HCT116 (cell line): ENCODE results near the gene PRKN. TPM values are rescaled to one million over a fixed set of nuclear protein-coding genes. Genes with fewer than 3 reads are reported as not detected.

Source experiments
- ATAC-seq: fragments of 200-7000 bp; cut with Tn5 transposase; 2 replicates; pipeline ENCODE4 v1.9.1; 2020; ENCODE audit warnings: mild to moderate bottlenecking, moderate library complexity
- BruUV-seq: library from RNA; stranded (reverse); fragments of 400-500 nt; replicated peaks from 2 replicates; lab custom pipeline; 2021; lab: Mats Ljungman, UMichigan
- CTCF ChIA-PET: fragments of 300-600 bp; sonication (Branson Sonifier 250); formaldehyde crosslinking; loops from one replicate; lab custom pipeline; 2021; ENCODE audit warnings: antibody characterized with exemption; lab: Charles Lee
- POLR2A ChIA-PET: fragments of 300-600, 350-600 bp; sonication (Branson Sonifier 250); formaldehyde crosslinking; loops from one replicate; lab custom pipeline; 2021; ENCODE audit warnings: antibody characterized with exemption; lab: Charles Lee
- RAD21 ChIA-PET, 2 experiments: fragments of 300-600 bp; sonication (Branson Sonifier 250); formaldehyde crosslinking; loops; one replicate each; lab custom pipeline; 2023; ENCODE audit warnings: low total read pairs in 2 of 2; ENCODE audit not compliant: uncharacterized antibody in 2 of 2, unreplicated experiment in 2 of 2, low non-redundant PET in 1 of 2; lab: Charles Lee
- DNase-seq: peaks from one replicate; pipeline ENCODE4 v3.0.0-alpha.2; 2010; ENCODE audit warnings: low read depth, low spot score
- H2AFZ ChIP-seq: fragments of 200-600 bp; shearing (Covaris generic), sonication (generic); 2 replicates; pipeline ENCODE4 v1.6.1; 2017; ENCODE audit warnings: low read depth, mixed run types, mixed read lengths, antibody characterized with exemption, low read length; ENCODE audit not compliant: poor library complexity, severe bottlenecking
- H3K27ac ChIP-seq: 2 replicates; pipeline ENCODE4 v1.5.1; 2012; ENCODE audit warnings: low read depth, low read length
- H3K27me3 ChIP-seq: fragments of 200-600 bp; sonication (generic); 2 replicates; pipeline ENCODE4 v1.6.1; 2016; ENCODE audit warnings: mixed run types, low read length, mixed read lengths; ENCODE audit not compliant: insufficient read depth
- H3K36me3 ChIP-seq, 2 experiments: fragments of 200-500 bp in 1 of 2; fragments of 200-600 bp in 1 of 2; sonication (Bioruptor generic) in 1 of 2; sonication (generic) in 1 of 2; 2 replicates each; pipeline versions ENCODE4 v1.5.1 to v1.6.1; 2014 to 2016; ENCODE audit warnings: low read length in 2 of 2, inconsistent platforms in 1 of 2, mixed read lengths in 1 of 2, mixed run types in 1 of 2; ENCODE audit not compliant: insufficient read depth in 2 of 2, control insufficient read depth in 1 of 2
- H3K4me1 ChIP-seq, 2 experiments: fragments of 200-600 bp in 1 of 2; sonication (generic) in 1 of 2; 2 replicates each; pipeline versions ENCODE4 v1.5.1 to v1.6.1; 2012 to 2017; ENCODE audit warnings: low read length in 2 of 2, inconsistent platforms in 1 of 2, mild to moderate bottlenecking in 1 of 2, mixed read lengths in 1 of 2, mixed run types in 1 of 2, moderate library complexity in 1 of 2; ENCODE audit not compliant: insufficient read depth in 2 of 2, control insufficient read depth in 1 of 2
- H3K4me2 ChIP-seq: fragments of 200-600 bp; sonication (generic); 2 replicates; pipeline ENCODE4 v1.6.1; 2017; ENCODE audit warnings: mixed run types, low read length, mixed read lengths
- H3K4me3 ChIP-seq, 2 experiments: fragments of 200-600 bp in 1 of 2; sonication (generic) in 1 of 2; replicated peaks in 1 of 2; 2 replicates each; pipeline ENCODE4 v1.5.1; 2011 to 2016; ENCODE audit warnings: low read length in 2 of 2, control low read depth in 1 of 2, low read depth in 1 of 2, mild to moderate bottlenecking in 1 of 2, mixed read lengths in 1 of 2, mixed run types in 1 of 2
- H3K79me2 ChIP-seq: fragments of 200-600 bp; sonication (generic); 2 replicates; pipeline ENCODE4 v1.6.1; 2017; ENCODE audit warnings: mild to moderate bottlenecking, mixed run types, low read length, moderate library complexity, mixed read lengths; ENCODE audit not compliant: insufficient read depth
- H3K9ac ChIP-seq: fragments of 200-600 bp; sonication (generic); 2 replicates; pipeline ENCODE4 v1.6.1; 2016; ENCODE audit warnings: low read length, mixed read lengths
- H3K9me2 ChIP-seq: fragments of 200-600 bp; sonication (generic), shearing (Covaris generic); 2 replicates; pipeline ENCODE4 v1.6.1; 2017; ENCODE audit warnings: mixed run types, mild to moderate bottlenecking, moderate library complexity; ENCODE audit not compliant: insufficient read depth
- H3K9me3 ChIP-seq, 2 experiments: fragments of 200-500 bp in 1 of 2; fragments of 200-600 bp in 1 of 2; sonication (Bioruptor generic) in 1 of 2; sonication (generic) in 1 of 2; 2 replicates each; pipeline ENCODE4 v1.6.1; 2014 to 2017; ENCODE audit warnings: low read length in 2 of 2, mixed read lengths in 2 of 2, inconsistent platforms in 1 of 2, low read depth in 1 of 2, mild to moderate bottlenecking in 1 of 2, mixed run types in 1 of 2, moderate library complexity in 1 of 2; ENCODE audit not compliant: control insufficient read depth in 1 of 2, insufficient read depth in 1 of 2
- H4K20me1 ChIP-seq: fragments of 200-600 bp; sonication (generic), shearing (Covaris generic); 2 replicates; pipeline ENCODE4 v1.6.1; 2017; ENCODE audit warnings: mixed run types, mild to moderate bottlenecking, moderate library complexity; ENCODE audit not compliant: insufficient read depth
- CBX3 ChIP-seq: IDR thresholded peaks from 2 replicates; pipeline ENCODE4 v1.6.1; 2012; ENCODE audit warnings: low read depth
- CEBPB ChIP-seq: IDR thresholded peaks from 2 replicates; pipeline ENCODE4 v1.6.1; 2012; ENCODE audit warnings: low read depth
- EGR1 ChIP-seq: IDR thresholded peaks from 2 replicates; pipeline ENCODE4 v1.6.1; 2012; ENCODE audit warnings: low read depth
- ELF1 ChIP-seq: IDR thresholded peaks from 2 replicates; pipeline ENCODE4 v1.6.1; 2012; ENCODE audit warnings: low read depth, borderline replicate concordance
- EZH2phosphoT487 ChIP-seq: fragments of 200-600 bp; IDR thresholded peaks from 2 replicates; pipeline ENCODE4 v1.6.1; 2018; ENCODE audit warnings: antibody characterized with exemption, borderline replicate concordance
- FOSL1 ChIP-seq: IDR thresholded peaks from 2 replicates; pipeline ENCODE4 v1.6.1; 2012; ENCODE audit warnings: low read depth
- POLR2A ChIP-seq: IDR thresholded peaks from 2 replicates; pipeline ENCODE4 v1.7.0; 2011; ENCODE audit warnings: borderline replicate concordance; ENCODE audit not compliant: insufficient read depth, insufficient read length; ENCODE audit errors: extremely low read depth
- RAD21 ChIP-seq: IDR thresholded peaks from 2 replicates; pipeline ENCODE4 v1.6.1; 2012; ENCODE audit warnings: low read depth, mild to moderate bottlenecking
- SRF ChIP-seq: IDR thresholded peaks from 2 replicates; pipeline ENCODE4 v1.6.1; 2012; ENCODE audit warnings: low read depth
- TCF7L2 ChIP-seq: IDR thresholded peaks from 2 replicates; pipeline ENCODE4 v1.7.0; 2011; ENCODE audit warnings: borderline replicate concordance, inconsistent platforms; ENCODE audit not compliant: insufficient read depth, insufficient read length; ENCODE audit errors: extremely low read depth
- YY1 ChIP-seq: IDR thresholded peaks from 2 replicates; pipeline ENCODE4 v1.6.1; 2011; ENCODE audit warnings: low read length, low read depth, moderate library complexity, mild to moderate bottlenecking; ENCODE audit not compliant: insufficient replicate concordance; ENCODE audit errors: extremely low read depth
- ZFX ChIP-seq: fragments of 450-650 bp; IDR thresholded peaks from 2 replicates; pipeline ENCODE4 v1.6.1; 2017
- ZNF274 ChIP-seq: fragments of 200-500 bp; sonication (Bioruptor generic); IDR thresholded peaks from 2 replicates; pipeline ENCODE4 v1.6.1; 2014; ENCODE audit warnings: mild to moderate bottlenecking, low read depth, low read length, inconsistent platforms
- intact Hi-C: fragments of 100-400 bp; cut with micrococcal nuclease; formaldehyde crosslinking; loops from 2 replicates; pipeline ENCODE4 v1.10.0; 2022
- total RNA-seq: library from RNA; stranded (reverse); gene quantifications from one replicate; pipeline ENCODE4 v1.2.1, GENCODE V29; 2021; ENCODE audit not compliant: unreplicated experiment
- TF ChIP-seq, protein P1 (sequence below): IDR thresholded peaks from 2 replicates; pipeline ENCODE4 v1.6.1; 2012
- TF ChIP-seq, protein P2 (sequence below): IDR thresholded peaks from 2 replicates; pipeline ENCODE4 v1.6.1; 2012

Gene PRKN
- total RNA-seq, 1 experiment from 2014 or later, result 2.6 TPM

DNA sequence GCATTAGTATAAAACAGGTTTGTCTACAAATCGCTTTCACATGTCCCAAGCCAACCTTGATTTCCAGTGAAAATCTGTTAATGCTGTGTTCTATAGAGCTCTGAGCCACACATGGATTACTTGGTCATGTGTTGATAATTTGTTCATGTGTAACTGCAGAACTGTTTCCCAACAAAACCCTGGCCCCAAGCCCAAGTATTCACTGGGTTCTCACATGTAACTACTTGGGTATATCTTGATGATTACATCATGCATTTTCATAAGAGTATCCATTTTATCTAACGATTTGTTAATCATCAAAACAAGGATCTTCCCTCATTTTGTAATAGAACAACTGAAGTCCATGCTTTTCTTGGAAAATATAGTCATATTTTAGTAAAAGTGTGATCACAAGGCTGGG lies 657.6 kb downstream of the PRKN start:
- H3K9ac ChIP-seq, result no peak overlapping the region
- ChIA-PET RAD21 (no interaction called here), CTCF (no interaction called here), POLR2A (no interaction called here)
- TF ChIP-seq, protein P1, sequence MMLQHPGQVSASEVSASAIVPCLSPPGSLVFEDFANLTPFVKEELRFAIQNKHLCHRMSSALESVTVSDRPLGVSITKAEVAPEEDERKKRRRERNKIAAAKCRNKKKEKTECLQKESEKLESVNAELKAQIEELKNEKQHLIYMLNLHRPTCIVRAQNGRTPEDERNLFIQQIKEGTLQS, result no peak
- TF ChIP-seq TCF7L2, result no peak
- TF ChIP-seq SRF, result no peak
- TF ChIP-seq RAD21, result no peak
- TF ChIP-seq EGR1, result no peak
- TF ChIP-seq, protein P2, sequence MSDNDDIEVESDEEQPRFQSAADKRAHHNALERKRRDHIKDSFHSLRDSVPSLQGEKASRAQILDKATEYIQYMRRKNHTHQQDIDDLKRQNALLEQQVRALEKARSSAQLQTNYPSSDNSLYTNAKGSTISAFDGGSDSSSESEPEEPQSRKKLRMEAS, result no peak
- no peak for TF ChIP-seq YY1
- no peak for DNase-seq
- no peaks in the 10 kb centered on the region for H3K36me3 ChIP-seq
- no peaks in the 10 kb centered on the region for H3K9me3 ChIP-seq
- BruUV-seq, result no TSS peak
- no peak overlapping the region for H3K27ac ChIP-seq
- H2AFZ ChIP-seq, result no peak overlapping the region
- no peaks in the 10 kb centered on the region for H3K27me3 ChIP-seq
- no peaks in the 10 kb centered on the region for H3K9me2 ChIP-seq
- H3K4me1 ChIP-seq, result no peaks in the 10 kb centered on the region
- no peaks in the 10 kb centered on the region for H4K20me1 ChIP-seq
- no peak overlapping the region for H3K4me3 ChIP-seq
- H3K4me2 ChIP-seq, result no peak overlapping the region
- no peak for ATAC-seq
- intact Hi-C loops, result no loop called here
- H3K79me2 ChIP-seq, result no peaks in the 10 kb centered on the region

DNA sequence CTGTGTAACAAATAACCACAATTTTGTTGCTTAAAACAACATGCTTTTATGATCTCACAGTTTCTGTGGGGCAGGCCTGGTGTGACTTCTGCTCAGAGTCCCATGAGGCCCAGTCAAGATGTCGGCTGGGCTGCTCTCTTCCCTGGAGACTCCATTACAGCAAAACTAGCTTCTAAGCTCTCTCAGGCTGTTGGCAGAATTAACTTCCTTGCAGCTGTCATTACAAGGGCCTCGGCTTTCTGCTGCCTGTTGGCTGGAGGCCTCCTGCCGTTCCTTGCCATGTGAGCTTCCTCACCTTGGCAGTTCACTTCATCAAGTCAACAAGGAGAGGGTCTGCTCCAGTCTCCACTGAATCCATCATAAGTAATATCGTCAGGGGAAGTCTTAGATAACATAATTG lies 659.2 kb downstream of the PRKN start:
- ChIA-PET CTCF (no interaction called here), POLR2A (no interaction called here)
- Histone ChIP-seq H3K4me2 (no peak overlapping the region), H3K4me1 (peaks cover 0 to 7% of the 10 kb centered on the region in 2 experiments; a peak in 2 of 4 replicates), H3K79me2 (no peaks in the 10 kb centered on the region), H3K4me3 (no peak overlapping the region), H3K36me3 (no peaks in the 10 kb centered on the region), H3K9me2 (no peaks in the 10 kb centered on the region), H3K27me3 (no peaks in the 10 kb centered on the region)
- ATAC-seq, result no peak
- BruUV-seq, result no TSS peak
- intact Hi-C loops, result no loop called here
- TF ChIP-seq ELF1, result no peak
- no peak for TF ChIP-seq POLR2A
- TF ChIP-seq ZNF274, result no peak
- TF ChIP-seq FOSL1, result no peak
- no peak for TF ChIP-seq SRF
- no peak for TF ChIP-seq CBX3
- no peak for TF ChIP-seq ZFX
- TF ChIP-seq EZH2phosphoT487, result no peak
- no peak for TF ChIP-seq EGR1
- TF ChIP-seq, protein P2, result no peak
- TF ChIP-seq CEBPB, result no peak
- TF ChIP-seq, all 23 proteins: peak for 0
- DNase-seq, result no peak
- Histone ChIP-seq H4K20me1 (no peaks in the 10 kb centered on the region), H3K9ac (no peak overlapping the region), H3K9me3 (no peaks in the 10 kb centered on the region), H3K27ac (no peak overlapping the region), H2AFZ (no peak overlapping the region)
- RAD21 ChIA-PET, result no interaction called here
